GM18858 (cell line): ENCODE measurements around the gene ARHGAP22.

Experiments used
- ATAC-seq: cut with Tn5 transposase; IDR thresholded peaks from one replicate; pipeline ENCODE4 v1.9.1; 2021; ENCODE audit not compliant: unreplicated experiment

ARHGAP22 gene

GRCh38 chr10:48406204-48406603 lies 198.7 kb downstream of the ARHGAP22 start:
- peak; percentile 60 for ATAC-seq

GRCh38 chr10:48404646-48405045 lies 200.2 kb downstream of the ARHGAP22 start:
- ATAC-seq: no peak

GRCh38 chr10:48400850-48401220 lies 204.0 kb downstream of the ARHGAP22 start:
- ATAC-seq: no peak

GRCh38 chr10:48400129-48400849 lies 204.6 kb downstream of the ARHGAP22 start:
- ATAC-seq: no peak

GRCh38 chr10:48399551-48399950 lies 205.3 kb downstream of the ARHGAP22 start:
- no peak for ATAC-seq

GRCh38 chr10:48399056-48399541 lies 205.8 kb downstream of the ARHGAP22 start:
- no peak for ATAC-seq

GRCh38 chr10:48398261-48398660 lies 206.6 kb downstream of the ARHGAP22 start:
- ATAC-seq: no peak
